ENCODE data around the gene CEP192. TPM values are rescaled to one million over a fixed set of nuclear protein-coding genes. Genes with fewer than 3 reads are reported as not detected.
"Not testable (repeated sequence)": the region's sequence is repeated elsewhere in the genome, so short reads cannot be mapped to it uniquely, and the experiment has no call there.

The CEP192 gene
- total and polyA plus RNA-seq, 3 donors from 2014 or later = 34.1 to 77.3 (median 61.2) TPM

GRCh38 chr18:13070460-13070859 is 79.3 kb downstream of the CEP192 start:
- Histone ChIP-seq H3K9me3 (no peaks in the 10 kb centered on the region), H3K36me3 (ENCODE audit: low read depth, missing control alignments) (no peaks in the 10 kb centered on the region), H3K27ac (no peak overlapping the region), H3K4me1 (no peaks in the 10 kb centered on the region), H3K27me3 (no peaks in the 10 kb centered on the region), H3K4me3 (no peak overlapping the region)
- 85 to 89% methylated on average over 5 of the region's 5 CpGs for WGBS, 2 donors
- no peak for DNase-seq
- intact Hi-C loops (cut with DNase I; ENCODE audit: low total_unique reads) = no loop called here
- no peak for TF ChIP-seq POLR2A (IDR thresholded peaks at IDR 0.05)
- TF ChIP-seq CTCF (IDR thresholded peaks at IDR 0.05) = no peak

- Histone ChIP-seq H3K27me3 (no peaks in the 10 kb centered on the region), H3K9me3 (no peaks in the 10 kb centered on the region), H3K27ac (peak overlapping the region; percentile 50 to 51), H3K36me3 (ENCODE audit: low read depth, missing control alignments) (no peaks in the 10 kb centered on the region), H3K4me1 (peaks cover 7% of the 10 kb centered on the region), H3K4me3 (no peak overlapping the region)
- WGBS, 2 donors = 41 to 51% methylated on average over 9 of the region's 9 CpGs
- DNase-seq = peak; percentile 73
- TF ChIP-seq CTCF (IDR thresholded peaks at IDR 0.05) (no peak), POLR2A (IDR thresholded peaks at IDR 0.05) (no peak)
- intact Hi-C loops (cut with DNase I; ENCODE audit: low total_unique reads) = no loop called here
These were observed 85.7 kb downstream of the CEP192 start for GRCh38 chr18:13076886-13077285.

- Histone ChIP-seq H3K27me3 (no peaks in the 10 kb centered on the region), H3K36me3 (ENCODE audit: low read depth, missing control alignments) (no peaks in the 10 kb centered on the region), H3K4me1 (peaks cover 7% of the 10 kb centered on the region), H3K4me3 (no peak overlapping the region), H3K27ac (peak overlapping the region in 1 of 2 donors; percentile 50), H3K9me3 (no peaks in the 10 kb centered on the region)
- no peak for DNase-seq
- WGBS, 2 donors = 31 to 40% methylated on average over 2 of the region's 2 CpGs
- intact Hi-C loops (cut with DNase I; ENCODE audit: low total_unique reads) = no loop called here
- TF ChIP-seq CTCF (IDR thresholded peaks at IDR 0.05) = no peak
- TF ChIP-seq POLR2A (IDR thresholded peaks at IDR 0.05) = no peak
These were observed 86.3 kb downstream of the CEP192 start for GRCh38 chr18:13077473-13077872.

GRCh38 chr18:13078065-13078464 is 86.9 kb downstream of the CEP192 start:
- intact Hi-C loops (cut with DNase I; ENCODE audit: low total_unique reads); DNase-seq; H3K9me3 ChIP-seq; H3K27ac ChIP-seq; H3K36me3 ChIP-seq (ENCODE audit: low read depth, missing control alignments); H3K27me3 ChIP-seq; H3K4me3 ChIP-seq; H3K4me1 ChIP-seq: not testable (repeated sequence)

- peak overlapping the region in 1 of 2 donors; percentile 15 for H3K27ac ChIP-seq
- no peak for TF ChIP-seq POLR2A (IDR thresholded peaks at IDR 0.05)
- TF ChIP-seq CTCF (IDR thresholded peaks at IDR 0.05) = no peak
- H3K27me3 ChIP-seq = no peaks in the 10 kb centered on the region
- DNase-seq = no peak
- no peaks in the 10 kb centered on the region for H3K36me3 ChIP-seq (ENCODE audit: low read depth, missing control alignments)
- H3K4me3 ChIP-seq = no peak overlapping the region
- intact Hi-C loops (cut with DNase I; ENCODE audit: low total_unique reads) = no loop called here
- 67 to 69% methylated on average over 4 of the region's 4 CpGs for WGBS, 2 donors
- H3K9me3 ChIP-seq = no peaks in the 10 kb centered on the region
- no peaks in the 10 kb centered on the region for H3K4me1 ChIP-seq
These were observed 95.7 kb downstream of the CEP192 start for GRCh38 chr18:13086906-13087305.

Data from testis (tissue), 3 donors.